ENCODE results near the gene CDH12. TPM values are rescaled to one million over a fixed set of nuclear protein-coding genes. Genes with fewer than 3 reads are reported as not detected.

Gene CDH12
- total RNA-seq, 2 donors from 2014 or later: 0.90 to 1.9 TPM

DNA sequence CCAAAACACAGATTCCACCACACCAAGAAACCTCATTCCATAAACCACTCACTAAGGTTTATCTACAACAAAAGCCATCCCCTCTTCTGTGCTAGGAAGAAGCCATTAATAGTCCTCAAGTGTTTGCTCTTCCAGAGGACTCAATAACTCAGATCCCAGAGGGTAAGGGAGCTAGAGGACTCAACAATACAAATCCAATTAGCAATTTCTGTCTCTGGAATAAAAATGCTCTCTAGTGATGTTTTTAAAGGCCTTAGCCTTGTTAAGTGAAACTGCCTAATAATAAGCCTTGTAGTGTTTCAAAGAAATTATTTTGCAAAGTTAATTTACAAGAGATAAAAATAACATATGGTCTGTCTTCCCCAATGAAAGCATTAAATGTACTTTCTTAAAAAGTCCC, 942.4 kb downstream of the CDH12 start:
- H3K27ac ChIP-seq (ENCODE audit: low read depth, low read length): no peak overlapping the region
- Mint-ChIP-seq H3K27me3 (ENCODE audit: insufficient read depth) (no peaks in the 10 kb centered on the region), H3K4me1 (no peaks in the 10 kb centered on the region)

DNA sequence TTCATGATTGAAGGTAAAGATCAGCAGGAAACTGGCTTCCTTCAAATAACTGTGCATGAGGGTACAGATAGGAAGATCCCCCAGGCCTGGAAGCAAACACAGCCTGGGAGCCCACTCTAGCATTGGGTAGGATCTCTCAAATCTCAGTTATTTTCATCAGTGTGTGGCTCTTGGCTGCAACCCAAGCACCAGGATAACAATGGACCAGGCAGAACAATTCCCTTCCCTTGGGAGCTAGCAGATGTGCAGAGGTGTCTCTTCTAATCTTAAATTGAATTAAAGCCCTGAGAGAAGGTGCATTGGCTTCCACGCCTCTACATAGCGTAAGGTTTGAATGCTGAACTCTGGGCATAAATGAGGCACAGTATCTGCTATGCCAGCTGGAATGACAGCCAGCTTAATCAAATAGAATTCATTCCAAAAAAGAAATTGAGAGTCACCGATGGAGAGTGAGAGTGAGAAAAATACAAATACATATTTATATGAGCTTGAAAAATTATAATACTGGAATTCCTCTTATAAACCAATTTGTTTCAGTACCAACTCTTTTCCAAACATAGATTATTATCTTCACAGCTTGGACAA, 957.3 kb downstream of the CDH12 start:
- 0% methylated on average over 2 of the region's 3 CpGs; no CpG with 5 or more reads in 1 of the 2 experiments for WGBS, 2 experiments (ENCODE audit: insufficient coverage in 1 of 2, insufficient read length in 1 of 2)
- H3K27me3 ChIP-seq (ENCODE audit: control insufficient read depth, insufficient read depth, low read length, poor library complexity, severe bottlenecking): no peaks in the 10 kb centered on the region
- no peak overlapping the region for H3K4me3 Mint-ChIP-seq
- no peak overlapping the region for H3K27ac ChIP-seq (ENCODE audit: low read depth, low read length)
- H3K4me3 ChIP-seq (ENCODE audit: low read length): no peak overlapping the region
- no peaks in the 10 kb centered on the region for H3K9me3 Mint-ChIP-seq
- H3K4me1 Mint-ChIP-seq: no peaks in the 10 kb centered on the region
- DNase-seq: no peak
- no peaks in the 10 kb centered on the region for H3K36me3 ChIP-seq (ENCODE audit: control insufficient read depth, insufficient read depth, low read length)
- TF ChIP-seq CTCF (conservative IDR thresholded peaks at IDR 0.05): no peak
- no peaks in the 10 kb centered on the region for H3K27me3 Mint-ChIP-seq (ENCODE audit: insufficient read depth)
- no peaks in the 10 kb centered on the region for H3K4me1 ChIP-seq (ENCODE audit: control insufficient read depth, insufficient read depth, low read length)
- H3K9me3 ChIP-seq (ENCODE audit: control insufficient read depth, low read length): no peaks in the 10 kb centered on the region
- H3K9ac ChIP-seq (ENCODE audit: extremely low read depth, low read length, poor library complexity, severe bottlenecking): no peak overlapping the region
- H3K36me3 Mint-ChIP-seq (ENCODE audit: low read depth): no peaks in the 10 kb centered on the region
- no peak overlapping the region for H3K27ac Mint-ChIP-seq

More for the DNA sequence above, 942.4 kb downstream of the CDH12 start:
- no peaks in the 10 kb centered on the region for H3K36me3 Mint-ChIP-seq (ENCODE audit: low read depth)
- no peak for TF ChIP-seq CTCF (conservative IDR thresholded peaks at IDR 0.05)
- H3K9me3 Mint-ChIP-seq: no peaks in the 10 kb centered on the region
- no peaks in the 10 kb centered on the region for H3K27me3 ChIP-seq (ENCODE audit: control insufficient read depth, insufficient read depth, low read length, poor library complexity, severe bottlenecking)
- DNase-seq: no peak
- no peak overlapping the region for H3K27ac Mint-ChIP-seq
- H3K9me3 ChIP-seq (ENCODE audit: control insufficient read depth, low read length): no peaks in the 10 kb centered on the region
- H3K4me3 ChIP-seq (ENCODE audit: low read length): no peak overlapping the region
- H3K4me3 Mint-ChIP-seq: no peak overlapping the region
- H3K9ac ChIP-seq (ENCODE audit: extremely low read depth, low read length, poor library complexity, severe bottlenecking): no peak overlapping the region
- no peaks in the 10 kb centered on the region for H3K4me1 ChIP-seq (ENCODE audit: control insufficient read depth, insufficient read depth, low read length)
- no peaks in the 10 kb centered on the region for H3K36me3 ChIP-seq (ENCODE audit: control insufficient read depth, insufficient read depth, low read length)

GRCh38 chr5:21893161-21893560, 960.0 kb downstream of the CDH12 start:
- Histone ChIP-seq H3K4me3 (ENCODE audit: low read length) (no peak overlapping the region), H3K4me1 (ENCODE audit: control insufficient read depth, insufficient read depth, low read length) (no peaks in the 10 kb centered on the region), H3K36me3 (ENCODE audit: control insufficient read depth, insufficient read depth, low read length) (no peaks in the 10 kb centered on the region), H3K27ac (ENCODE audit: low read depth, low read length) (no peak overlapping the region), H3K9me3 (ENCODE audit: control insufficient read depth, low read length) (no peaks in the 10 kb centered on the region), H3K27me3 (ENCODE audit: control insufficient read depth, insufficient read depth, low read length, poor library complexity, severe bottlenecking) (no peaks in the 10 kb centered on the region), H3K9ac (ENCODE audit: extremely low read depth, low read length, poor library complexity, severe bottlenecking) (no peak overlapping the region)
- Mint-ChIP-seq H3K4me3 (no peak overlapping the region), H3K9me3 (no peaks in the 10 kb centered on the region), H3K4me1 (peaks cover 2% of the 10 kb centered on the region), H3K27ac (no peak overlapping the region), H3K27me3 (ENCODE audit: insufficient read depth) (no peaks in the 10 kb centered on the region), H3K36me3 (ENCODE audit: low read depth) (no peaks in the 10 kb centered on the region)
- 98% methylated on average over 2 of the region's 2 CpGs; no CpG with 5 or more reads in 1 of the 2 experiments for WGBS, 2 experiments (ENCODE audit: insufficient coverage in 1 of 2, insufficient read length in 1 of 2)
- TF ChIP-seq CTCF (conservative IDR thresholded peaks at IDR 0.05): no peak
- DNase-seq: no peak

Measured in endodermal cell (in vitro differentiated cells).